Stomach (tissue), 4 donors: ENCODE data around the gene SNW1.

Experiments
- POLR2A ChIP-seq, 4 donors: fragments of 450-650 bp; IDR thresholded peaks; one replicate each; pipeline ENCODE4 v1.6.1; 2016; ENCODE audit warnings: antibody characterized with exemption in 4 of 4, control low read depth in 2 of 4, mild to moderate bottlenecking in 1 of 4, moderate library complexity in 1 of 4
- POLR2AphosphoS5 ChIP-seq, 3 donors: sonication (generic); formaldehyde crosslinking; IDR thresholded peaks; one replicate each; pipeline ENCODE4 v1.6.1; 2016; ENCODE audit warnings: antibody characterized with exemption in 3 of 3

GRCh38 chr14:77674931-77675330 lies 86.0 kb downstream of the SNW1 start:
- no peak for TF ChIP-seq POLR2AphosphoS5 (IDR thresholded peaks at IDR 0.05)
- no peak for TF ChIP-seq POLR2A (IDR thresholded peaks at IDR 0.05)
